T-helper 1 cell treated with Interleukin-12 subunit alpha and Interleukin-12 subunit beta and Interleukin-4 antibody, amounts not matched to agents 30 ng/mL and 1 ng/mL, for 36 hours (primary cell): ENCODE data around the gene IFNE. TPM values are rescaled to one million over a fixed set of nuclear protein-coding genes. Genes with fewer than 3 reads are reported as not detected.

Source experiments
- intact Hi-C: fragments of 100-400 bp; cut with micrococcal nuclease; formaldehyde crosslinking; loops from one replicate; pipeline ENCODE4 v1.15.1; 2024
- total RNA-seq: library from RNA; stranded (reverse); gene quantifications from 2 replicates; pipeline ENCODE4 v1.2.3, GENCODE V29; 2022

The IFNE gene
- total RNA-seq, 1 donor from 2014 or later: not detected

- intact Hi-C loops: no loop called here
Observed at GRCh38 chr9:21432672-21433425, 49.3 kb downstream of the IFNE start.

Other genes starting within 250 kb of the IFNE start
- gene IFNA14, start 242.3 kb downstream of the IFNE start, total RNA-seq: not detected in 2 replicates
- not detected in 2 replicates for gene IFNA5, start 177.0 kb downstream of the IFNE start, total RNA-seq
- 15.4 and 16.6 TPM in 2 replicates for gene KLHL9, start 146.9 kb downstream of the IFNE start, total RNA-seq
- gene IFNA6, start 131.4 kb downstream of the IFNE start, total RNA-seq: not detected in 2 replicates
- not detected in 2 replicates for gene IFNA13, start 114.3 kb downstream of the IFNE start, total RNA-seq
- not detected in 2 replicates for gene IFNA2, start 96.9 kb downstream of the IFNE start, total RNA-seq
- gene IFNA8, start 73.2 kb downstream of the IFNE start, total RNA-seq: not detected in 2 replicates
- not detected in 2 replicates for gene IFNA1, start 41.9 kb downstream of the IFNE start, total RNA-seq